HEK293 (cell line): Measurements from ENCODE around the gene ZCCHC7.

Source experiments
- CTCF ChIA-PET: fragments of 350-600 bp; formaldehyde crosslinking; extraction: SDS; loops from one replicate; lab custom pipeline; 2021; ENCODE audit warnings: antibody characterized with exemption; lab: Yijun Ruan, JAX
- POLR2A ChIA-PET: fragments of 300-600 bp; formaldehyde crosslinking; extraction: SDS; loops from one replicate; lab custom pipeline; 2020; ENCODE audit warnings: antibody characterized with exemption, inconsistent platforms; lab: Yijun Ruan, JAX
- H3K27ac ChIP-seq: fragments of 200-500 bp; sonication (Bioruptor generic); 2 replicates; pipeline ENCODE4 v1.5.1; 2014; ENCODE audit warnings: low read depth, low read length, control low read depth, inconsistent platforms; ENCODE audit errors: extremely low read depth
- H3K36me3 ChIP-seq, 2 experiments: fragments of 200-500 bp in 1 of 2; sonication (Bioruptor generic) in 1 of 2; 1 replicate in 1 of 2; 2 replicates in 1 of 2; pipeline ENCODE4 v1.5.1; 2014 to 2017; ENCODE audit warnings: inconsistent platforms in 2 of 2, low read length in 2 of 2; ENCODE audit not compliant: control insufficient read depth in 2 of 2, insufficient read depth in 1 of 2
- H3K4me1 ChIP-seq: fragments of 200-500 bp; sonication (Bioruptor generic); 2 replicates; pipeline ENCODE4 v1.5.1; 2014; ENCODE audit warnings: mild to moderate bottlenecking, low read length, inconsistent platforms; ENCODE audit not compliant: control insufficient read depth, insufficient read depth
- H3K4me3 ChIP-seq: 2 replicates; pipeline ENCODE4 v1.5.1; 2011; ENCODE audit warnings: low read depth, mild to moderate bottlenecking, control low read depth, low read length, moderate library complexity
- H3K9me3 ChIP-seq: fragments of 200-500 bp; sonication (Bioruptor generic); 2 replicates; pipeline ENCODE4 v1.5.1; 2014; ENCODE audit warnings: low read depth, low read length, inconsistent platforms; ENCODE audit not compliant: control insufficient read depth, insufficient read depth
- ELK4 ChIP-seq: IDR thresholded peaks from 2 replicates; pipeline ENCODE4 v1.6.1; 2011; ENCODE audit warnings: mild to moderate bottlenecking, low read depth, low read length, borderline replicate concordance
- FEZF1 ChIP-seq: fragments of 450-650 bp; formaldehyde crosslinking; IDR thresholded peaks from 2 replicates; pipeline ENCODE4 v1.5.1; 2016; ENCODE audit warnings: missing biosample characterization, missing genetic modification characterization
- REPIN1 ChIP-seq: fragments of 450-650 bp; formaldehyde crosslinking; IDR thresholded peaks from 2 replicates; pipeline ENCODE4 v1.5.1; 2017; ENCODE audit warnings: missing biosample characterization, missing genetic modification characterization, low read depth
- SETDB1 ChIP-seq: IDR thresholded peaks from one replicate; pipeline ENCODE4 v1.6.1; 2017; ENCODE audit warnings: mild to moderate bottlenecking, low read length, moderate library complexity, mixed read lengths; ENCODE audit not compliant: insufficient read length
- SP3 ChIP-seq: fragments of 450-650 bp; formaldehyde crosslinking; IDR thresholded peaks from 2 replicates; pipeline ENCODE4 v1.5.1; 2016; ENCODE audit warnings: missing biosample characterization, missing genetic modification characterization
- ZBTB20 ChIP-seq: fragments of 450-650 bp; formaldehyde crosslinking; IDR thresholded peaks from 2 replicates; pipeline ENCODE4 v1.5.1; 2016; ENCODE audit warnings: missing biosample characterization, missing genetic modification characterization
- ZFP69B ChIP-seq: fragments of 450-650 bp; formaldehyde crosslinking; IDR thresholded peaks from 2 replicates; pipeline ENCODE4 v1.5.1; 2016; ENCODE audit warnings: missing biosample characterization, missing genetic modification characterization
- ZNF114 ChIP-seq: fragments of 450-650 bp; formaldehyde crosslinking; IDR thresholded peaks from 2 replicates; pipeline ENCODE4 v1.5.0; 2017; ENCODE audit warnings: missing biosample characterization, missing genetic modification characterization
- ZNF146 ChIP-seq: fragments of 450-650 bp; formaldehyde crosslinking; IDR thresholded peaks from 2 replicates; pipeline ENCODE4 v1.5.1; 2016; ENCODE audit warnings: missing biosample characterization, missing genetic modification characterization
- ZNF184 ChIP-seq: fragments of 450-650 bp; IDR thresholded peaks from 2 replicates; pipeline ENCODE4 v1.5.1; 2018; ENCODE audit warnings: missing biosample characterization, mild to moderate bottlenecking, missing genetic modification characterization
- ZNF19 ChIP-seq: fragments of 450-650 bp; formaldehyde crosslinking; IDR thresholded peaks from 2 replicates; pipeline ENCODE4; 2016; ENCODE audit warnings: missing biosample characterization, missing genetic modification characterization, low read depth
- ZNF202 ChIP-seq: fragments of 450-650 bp; formaldehyde crosslinking; IDR thresholded peaks from 2 replicates; pipeline ENCODE4 v1.5.1; 2016; ENCODE audit warnings: missing biosample characterization, missing genetic modification characterization, borderline replicate concordance
- ZNF280D ChIP-seq: fragments of 450-650 bp; formaldehyde crosslinking; IDR thresholded peaks from 2 replicates; pipeline ENCODE4 v1.5.1; 2016; ENCODE audit warnings: missing biosample characterization, missing genetic modification characterization
- ZNF37A ChIP-seq: fragments of 450-650 bp; IDR thresholded peaks from 2 replicates; pipeline ENCODE4 v1.5.1; 2018; ENCODE audit warnings: missing biosample characterization, missing genetic modification characterization
- ZNF404 ChIP-seq: fragments of 450-650 bp; formaldehyde crosslinking; IDR thresholded peaks from 2 replicates; pipeline ENCODE4 v1.5.1; 2017; ENCODE audit warnings: missing biosample characterization, missing genetic modification characterization
- ZNF433 ChIP-seq: fragments of 450-650 bp; formaldehyde crosslinking; IDR thresholded peaks from 2 replicates; pipeline ENCODE4 v1.5.1; 2016; ENCODE audit warnings: missing biosample characterization, missing genetic modification characterization, low read depth
- ZNF561 ChIP-seq: fragments of 450-650 bp; IDR thresholded peaks from 2 replicates; pipeline ENCODE4 v1.5.1; 2018; ENCODE audit warnings: missing biosample characterization, missing genetic modification characterization, borderline replicate concordance
- ZNF623 ChIP-seq: fragments of 450-650 bp; formaldehyde crosslinking; IDR thresholded peaks from 2 replicates; pipeline ENCODE4 v1.5.1; 2016; ENCODE audit warnings: missing biosample characterization, missing genetic modification characterization
- ZNF670 ChIP-seq: fragments of 450-650 bp; formaldehyde crosslinking; IDR thresholded peaks from 2 replicates; pipeline ENCODE4 v1.5.1; 2016; ENCODE audit warnings: missing biosample characterization, missing genetic modification characterization, low read depth
- ZNF701 ChIP-seq: fragments of 450-650 bp; formaldehyde crosslinking; IDR thresholded peaks from 2 replicates; pipeline ENCODE4 v1.5.1; 2016; ENCODE audit warnings: missing biosample characterization, missing genetic modification characterization
- ZSCAN18 ChIP-seq: fragments of 450-650 bp; formaldehyde crosslinking; IDR thresholded peaks from 2 replicates; pipeline ENCODE4 v1.5.1; 2016; ENCODE audit warnings: missing biosample characterization, missing genetic modification characterization
- ZSCAN30 ChIP-seq: fragments of 450-650 bp; IDR thresholded peaks from 2 replicates; pipeline ENCODE4 v1.5.1; 2018; ENCODE audit warnings: missing biosample characterization, mild to moderate bottlenecking, missing genetic modification characterization, moderate library complexity

The ZCCHC7 gene

GRCh38 chr9:37286530-37287175 lies 166.3 kb downstream of the ZCCHC7 start (continued):
- no peak for TF ChIP-seq ZSCAN18
- TF ChIP-seq ZNF404: no peak
- TF ChIP-seq ZFP69B (tag by site-specific recombination): no peak
- TF ChIP-seq ZNF37A: no peak
- no peak for TF ChIP-seq FEZF1
- no peak for TF ChIP-seq ZNF433 (tag by site-specific recombination)

GRCh38 chr9:37287317-37287716 lies 166.9 kb downstream of the ZCCHC7 start:
- no peaks in the 10 kb centered on the region for H3K4me1 ChIP-seq
- CTCF ChIA-PET: interaction anchor here (0.8 to 1.1 kb wide), 4 partner anchors 10 to 292 kb away, joined by 3 read pairs; no protein-coding TSS in a partner anchor
- POLR2A ChIA-PET: no interaction called here
- H3K4me3 ChIP-seq: no peak overlapping the region
- H3K27ac ChIP-seq: no peak overlapping the region
- TF ChIP-seq REPIN1 (tag by site-specific recombination): no peak
- TF ChIP-seq, all 188 proteins: peak for 0
- no peaks in the 10 kb centered on the region for H3K9me3 ChIP-seq
- H3K36me3 ChIP-seq: no peaks in the 10 kb centered on the region

GRCh38 chr9:37289631-37290030 lies 169.3 kb downstream of the ZCCHC7 start:
- Histone ChIP-seq H3K36me3 (no peaks in the 10 kb centered on the region), H3K4me3 (no peak overlapping the region), H3K4me1 (0 out of 2 replicates have a peak, but pooled peaks cover 2% of the 10 kb centered on the region), H3K9me3 (no peaks in the 10 kb centered on the region), H3K27ac (no peak overlapping the region)
- TF ChIP-seq SP3 (tag by site-specific recombination) (no peak), ZNF19 (tag by site-specific recombination) (no peak), ZNF623 (no peak), ZNF184 (tag by site-specific recombination) (no peak), ZNF433 (tag by site-specific recombination) (no peak), ZNF280D (no peak), ZNF146 (no peak), ELK4 (no peak), ZSCAN30 (tag by site-specific recombination) (no peak), ZBTB20 (tag by site-specific recombination) (no peak), ZNF670 (tag by site-specific recombination) (no peak), SETDB1 (no peak), ZNF701 (tag by site-specific recombination) (no peak), ZNF561 (tag by site-specific recombination) (no peak), ZNF202 (tag by site-specific recombination) (no peak), ZNF114 (tag by site-specific recombination) (no peak)
- ChIA-PET POLR2A (no interaction called here), CTCF (no interaction called here)
